HG02610 (cell line): ENCODE results near the gene LRRC26.

Source experiments
- ATAC-seq: cut with Tn5 transposase; IDR thresholded peaks from one replicate; pipeline ENCODE4 v1.9.1; 2021; ENCODE audit warnings: mild to moderate bottlenecking, moderate library complexity; ENCODE audit not compliant: unreplicated experiment

LRRC26 gene

GRCh38 chr9:137184881-137185660 is 15.2 kb upstream of the LRRC26 start:
- no peak for ATAC-seq

DNA sequence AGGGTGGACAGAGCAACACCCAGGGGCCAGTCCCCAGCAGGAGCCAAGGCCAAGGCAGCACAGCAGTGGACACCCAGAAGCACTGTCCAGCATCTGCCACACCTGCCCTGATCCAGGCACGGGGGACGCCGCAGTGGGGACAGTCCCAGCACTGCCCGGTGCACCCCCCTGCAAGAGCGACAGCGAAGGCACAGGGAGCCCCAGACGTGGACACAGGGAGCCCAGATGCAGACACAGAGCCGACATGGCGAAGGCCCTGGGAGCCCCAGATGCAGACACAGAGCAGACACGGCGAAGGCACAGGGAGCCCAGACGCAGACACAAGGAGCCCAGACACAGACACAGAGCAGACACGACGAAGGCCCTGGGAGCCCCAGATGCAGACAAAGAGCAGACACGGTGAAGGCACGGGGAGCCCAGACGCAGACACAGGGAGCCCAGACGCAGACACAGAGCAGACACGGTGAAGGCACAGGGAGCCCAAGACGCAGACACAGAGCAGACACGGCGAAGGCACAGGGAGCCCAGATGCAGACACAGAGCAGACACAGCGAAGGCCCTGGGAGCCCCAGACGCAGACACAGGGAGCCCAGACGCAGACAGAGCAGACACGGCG is 14.2 kb upstream of the LRRC26 start:
- no peak for ATAC-seq

GRCh38 chr9:137182836-137183235 is 13.0 kb upstream of the LRRC26 start:
- ATAC-seq, result no peak

- ATAC-seq, result no peak
Measured at GRCh38 chr9:137181680-137182079, 11.8 kb upstream of the LRRC26 start.

GRCh38 chr9:137180491-137180890 is 10.6 kb upstream of the LRRC26 start:
- ATAC-seq, result no peak

DNA sequence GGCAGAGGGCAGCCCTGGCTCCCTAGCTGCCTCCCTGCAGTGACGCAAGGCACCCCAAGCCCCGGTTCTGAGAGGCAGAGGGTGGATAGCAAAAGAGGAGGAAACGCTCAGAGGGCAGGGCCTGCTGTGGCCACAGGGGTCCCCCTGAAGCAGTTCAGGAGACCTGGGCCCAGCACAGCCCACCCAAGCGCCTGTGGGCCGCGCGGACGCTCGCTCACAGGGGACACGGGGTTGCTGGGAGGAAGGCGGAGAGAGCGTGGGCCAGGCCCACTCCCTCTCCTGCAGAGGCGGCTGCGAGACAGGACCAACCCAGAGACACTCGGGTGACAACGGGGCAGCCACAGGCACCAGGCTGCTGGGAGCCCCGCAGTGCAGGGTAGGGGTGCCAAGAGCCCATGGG is 9.9 kb upstream of the LRRC26 start:
- ATAC-seq, result no peak

- ATAC-seq, result no peak
Measured at GRCh38 chr9:137178939-137179630, 9.2 kb upstream of the LRRC26 start.

DNA sequence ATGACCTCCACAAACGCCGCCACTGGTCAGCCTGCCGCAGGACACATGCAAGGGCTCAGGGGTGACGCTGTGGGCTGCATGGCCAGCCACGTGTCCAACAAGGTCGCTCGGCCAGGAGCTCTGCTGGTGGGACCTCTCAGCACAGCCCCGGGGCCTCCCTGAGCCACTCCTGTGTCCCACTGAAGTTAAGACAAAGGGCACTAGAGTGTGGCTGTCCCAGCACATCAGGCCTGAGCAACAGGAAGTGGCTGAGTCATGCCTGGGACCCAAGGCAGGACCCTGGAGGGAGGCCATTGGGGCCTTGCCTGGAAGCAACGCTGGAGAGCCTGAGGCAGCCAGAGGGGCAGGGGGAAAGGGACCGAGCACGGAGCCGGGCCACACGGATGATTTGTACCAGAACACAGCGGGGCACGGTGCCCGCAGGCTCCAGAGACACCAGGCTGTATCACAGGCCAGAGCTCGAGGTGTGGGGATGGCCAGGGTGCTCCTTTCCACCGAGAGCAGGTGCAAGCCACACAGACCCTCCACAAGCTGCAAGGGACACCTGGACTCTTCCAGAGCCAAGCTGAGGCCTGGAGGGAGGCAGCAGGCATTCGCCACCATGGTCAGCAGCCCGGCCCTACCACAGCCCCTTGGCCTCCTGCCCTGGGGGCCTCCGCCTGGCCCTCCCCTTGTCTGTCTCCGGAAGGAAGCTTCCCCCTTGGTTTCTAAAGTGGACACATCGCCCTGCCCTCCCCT is 8.5 kb upstream of the LRRC26 start:
- ATAC-seq, result no peak

DNA sequence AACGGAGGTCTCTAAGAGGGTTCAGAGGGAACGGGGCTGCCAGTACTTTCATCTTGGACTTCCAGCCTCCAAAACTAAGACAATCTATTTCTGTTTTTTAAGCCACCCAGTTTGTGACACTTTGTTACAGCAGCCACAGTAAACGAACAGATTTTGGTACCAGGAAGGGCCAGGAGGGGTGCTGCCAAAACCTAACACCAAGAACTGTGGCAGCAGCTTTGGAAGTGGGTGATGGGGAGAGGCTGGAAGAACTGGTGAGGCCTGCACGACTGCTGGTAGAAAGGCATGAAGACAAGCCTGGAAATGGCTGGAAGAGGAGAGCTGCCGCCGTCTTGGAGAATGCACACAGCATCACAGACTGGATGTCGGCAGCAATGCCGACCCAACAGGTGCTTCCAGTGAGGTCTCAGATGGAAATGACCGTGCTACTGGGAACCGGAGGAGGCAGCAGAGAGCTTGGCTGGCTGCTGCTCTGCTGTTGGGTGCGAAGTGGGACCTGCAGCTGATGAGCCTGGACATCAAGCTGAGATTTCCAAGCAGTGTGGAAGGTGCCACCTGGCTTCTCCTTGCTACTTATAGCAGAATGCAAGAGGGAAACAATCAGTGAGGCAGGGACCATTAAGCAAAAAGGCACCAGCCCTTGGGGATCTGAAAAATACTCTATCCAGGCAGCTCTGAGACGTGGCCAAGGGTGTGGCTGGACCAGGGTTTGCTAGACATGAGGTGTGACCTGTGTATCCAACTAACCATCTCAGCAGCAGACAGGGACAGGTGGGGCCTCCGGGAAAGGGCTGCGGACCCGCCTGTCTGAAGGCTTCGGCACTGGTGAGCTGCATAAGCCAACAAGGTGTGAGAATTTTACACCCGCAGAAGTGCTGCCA is 6.7 kb upstream of the LRRC26 start:
- ATAC-seq, result no peak

GRCh38 chr9:137175345-137175961 is 5.6 kb upstream of the LRRC26 start:
- no peak for ATAC-seq

GRCh38 chr9:137174722-137175293 is 5.0 kb upstream of the LRRC26 start:
- no peak for ATAC-seq

- no peak for ATAC-seq
Measured at GRCh38 chr9:137173796-137174664, 4.2 kb upstream of the LRRC26 start.

- no peak for ATAC-seq
Measured at GRCh38 chr9:137172901-137173795, 3.3 kb upstream of the LRRC26 start.

DNA sequence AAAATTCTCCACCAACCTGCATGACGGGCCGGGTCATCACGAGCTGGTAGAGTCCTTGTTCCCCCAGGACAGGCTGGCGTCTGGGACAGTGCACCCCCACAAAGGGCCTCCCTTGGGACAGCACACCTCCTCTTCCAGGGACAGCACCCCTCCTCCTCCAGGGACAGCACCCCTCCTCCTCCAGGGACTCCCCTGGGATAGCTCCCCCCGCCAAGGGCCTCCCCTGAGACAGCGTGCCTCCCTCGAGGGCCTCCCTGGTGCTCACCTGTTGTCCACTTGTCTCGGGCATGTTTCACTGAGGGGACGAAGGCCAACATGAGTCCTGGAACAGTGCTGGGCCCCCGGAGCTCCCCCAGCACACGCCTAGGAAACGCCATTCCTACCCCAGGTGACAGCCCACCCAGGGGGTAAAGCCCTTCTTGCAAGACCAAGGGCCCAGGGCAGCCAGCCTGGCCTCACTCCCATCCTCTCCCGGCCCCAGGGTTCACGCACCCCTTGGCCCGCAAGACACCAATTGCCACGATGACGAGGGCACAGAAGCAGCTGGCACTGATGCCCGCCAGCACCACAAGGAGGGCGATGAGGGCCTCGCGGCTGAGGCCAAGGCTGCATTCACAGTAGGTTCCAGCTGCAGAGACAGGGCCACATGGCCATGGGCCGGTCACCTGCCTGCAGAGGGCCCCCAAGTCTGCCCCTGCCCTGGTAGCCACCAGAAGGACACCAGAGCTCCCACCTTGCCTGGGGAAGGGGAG is 1.5 kb upstream of the LRRC26 start:
- no peak for ATAC-seq

DNA sequence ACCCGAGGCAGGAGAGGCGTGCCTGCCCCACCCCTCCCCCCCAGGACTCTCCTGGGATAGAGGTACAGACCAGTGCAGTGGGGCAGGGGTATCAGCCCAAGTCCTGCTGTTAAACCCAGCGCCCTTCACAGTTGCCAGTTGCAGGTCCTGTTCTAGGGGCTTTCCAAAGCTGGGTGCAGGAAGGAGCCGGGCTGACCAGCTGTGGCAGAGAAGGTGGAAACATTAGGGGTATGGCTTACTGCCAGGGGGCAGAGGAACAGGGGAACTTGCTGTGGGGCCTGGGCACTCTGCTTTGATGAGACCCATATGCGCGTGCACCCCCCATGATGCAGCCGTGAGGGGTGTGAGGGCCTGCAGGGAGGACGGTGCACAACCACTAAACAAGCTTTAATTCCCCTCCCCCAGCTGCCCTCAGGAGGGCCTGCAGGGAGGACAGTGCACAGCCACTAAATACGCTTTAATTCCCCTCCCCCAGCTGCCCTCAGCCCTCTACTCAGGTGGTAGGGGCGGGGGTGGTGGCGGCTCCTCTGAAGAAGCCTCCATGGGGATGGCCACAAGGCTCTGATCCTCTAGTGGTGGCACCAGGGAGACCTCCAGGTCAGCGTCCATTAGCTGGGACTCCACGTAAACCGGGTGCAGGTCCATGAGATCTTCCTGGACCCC is 766 bp upstream of the LRRC26 start:
- ATAC-seq, result no peak
